Mesendoderm (in vitro differentiated cells): ENCODE results near the gene SUPV3L1.
"Not testable (repeated sequence)": the region's sequence is repeated elsewhere in the genome, so short reads cannot be mapped to it uniquely, and the experiment has no call there.

Source experiments
- DNase-seq: peaks from one replicate; pipeline ENCODE4 v3.0.0; 2013
- H2AK5ac ChIP-seq: 2 replicates; pipeline ENCODE4 v1.6.1; 2013; ENCODE audit warnings: low read length, inconsistent platforms
- H2BK120ac ChIP-seq: 2 replicates; pipeline ENCODE4 v1.6.1; 2013; ENCODE audit warnings: low read depth, mild to moderate bottlenecking, low read length, moderate library complexity, mixed read lengths
- H2BK15ac ChIP-seq: replicated peaks from 2 replicates; pipeline ENCODE4 v1.6.1; 2013; ENCODE audit warnings: low read depth, mild to moderate bottlenecking, moderate library complexity
- H2BK5ac ChIP-seq: 2 replicates; pipeline ENCODE4 v1.6.1; 2013; ENCODE audit warnings: low read length, inconsistent platforms
- H3K18ac ChIP-seq: 2 replicates; pipeline ENCODE4 v1.6.1; 2013; ENCODE audit warnings: mild to moderate bottlenecking, low read length, mixed read lengths
- H3K23ac ChIP-seq: one replicate; pipeline ENCODE4 v1.6.1; 2013; ENCODE audit warnings: low read length
- H3K27ac ChIP-seq: 2 replicates; pipeline ENCODE4 v1.5.1; 2013; ENCODE audit warnings: low read depth, mild to moderate bottlenecking, inconsistent platforms, low read length, moderate library complexity
- H3K27me3 ChIP-seq: 2 replicates; pipeline ENCODE4 v1.6.1; 2013; ENCODE audit warnings: low read length, control low read depth, mild to moderate bottlenecking, inconsistent platforms; ENCODE audit not compliant: insufficient read depth, poor library complexity
- H3K36me3 ChIP-seq: 2 replicates; pipeline ENCODE4 v1.6.1; 2013; ENCODE audit warnings: low read length, inconsistent platforms; ENCODE audit not compliant: control insufficient read depth, insufficient read depth
- H3K4ac ChIP-seq: one replicate; pipeline ENCODE4 v1.6.1; 2013; ENCODE audit warnings: low read depth, mild to moderate bottlenecking, low read length, moderate library complexity
- H3K4me1 ChIP-seq: 2 replicates; pipeline ENCODE4 v1.6.1; 2013; ENCODE audit warnings: low read depth, low read length, inconsistent platforms; ENCODE audit not compliant: control insufficient read depth
- H3K4me2 ChIP-seq: 2 replicates; pipeline ENCODE4 v1.6.1; 2013; ENCODE audit warnings: low read length
- H3K4me3 ChIP-seq: 2 replicates; pipeline ENCODE4 v1.5.1; 2013; ENCODE audit warnings: mild to moderate bottlenecking, low read length
- H3K56ac ChIP-seq: one replicate; pipeline ENCODE4 v1.6.1; 2013; ENCODE audit warnings: low read length
- H3K79me1 ChIP-seq: 2 replicates; pipeline ENCODE4 v1.6.1; 2013; ENCODE audit warnings: low read length, inconsistent platforms
- H3K79me2 ChIP-seq: 2 replicates; pipeline ENCODE4 v1.6.1; 2013; ENCODE audit warnings: mild to moderate bottlenecking, low read length; ENCODE audit not compliant: control insufficient read depth, insufficient read depth
- H3K9ac ChIP-seq: 2 replicates; pipeline ENCODE4 v1.6.1; 2013; ENCODE audit warnings: low read length, inconsistent platforms
- H4K5ac ChIP-seq: one replicate; pipeline ENCODE4 v1.6.1; 2013; ENCODE audit warnings: low read length
- H4K8ac ChIP-seq: one replicate; pipeline ENCODE4 v1.6.1; 2013; ENCODE audit warnings: low read depth, mild to moderate bottlenecking, control low read depth, low read length, moderate library complexity
- WGBS: extraction: QIAGEN DNeasy Blood & Tissue Kit; methylation state at CpG from one replicate; pipeline ENCODE4 v1.1.7; 2013; ENCODE audit warnings: low lambda C conversion rate, missing lambda C conversion rate; ENCODE audit not compliant: insufficient coverage; ENCODE audit errors: extremely low coverage; 5-methylcytosine and 5-hydroxymethylcytosine counted together

SUPV3L1 gene

GRCh38 chr10:69251417-69251816, 71.4 kb downstream of the SUPV3L1 start:
- H3K27me3 ChIP-seq, DNase-seq, H3K79me2 ChIP-seq, H3K4ac ChIP-seq, H2AK5ac ChIP-seq, H4K5ac ChIP-seq, H3K79me1 ChIP-seq, H2BK15ac ChIP-seq, H3K27ac ChIP-seq, H3K23ac ChIP-seq, H2BK5ac ChIP-seq, H3K4me1 ChIP-seq, H3K56ac ChIP-seq, H4K8ac ChIP-seq, H3K36me3 ChIP-seq, H2BK120ac ChIP-seq, H3K18ac ChIP-seq, H3K4me2 ChIP-seq, H3K9ac ChIP-seq, H3K4me3 ChIP-seq: not testable (repeated sequence)
- WGBS = no CpG with 5 or more reads among the region's 2 CpGs

GRCh38 chr10:69253171-69253570, 73.1 kb downstream of the SUPV3L1 start:
- no peak overlapping the region for H2BK5ac ChIP-seq
- no peak for DNase-seq

GRCh38 chr10:69254877-69255276, 74.8 kb downstream of the SUPV3L1 start:
- no peak overlapping the region for H3K18ac ChIP-seq
- H3K9ac ChIP-seq = no peak overlapping the region
- H3K4me1 ChIP-seq = no peaks in the 10 kb centered on the region
- H3K4me3 ChIP-seq = no peak overlapping the region
- H3K56ac ChIP-seq = no peak overlapping the region
- H3K4me2 ChIP-seq = no peak overlapping the region
- WGBS = no CpG with 5 or more reads among the region's 7 CpGs
- H3K36me3 ChIP-seq = no peaks in the 10 kb centered on the region
- no peak overlapping the region for H4K5ac ChIP-seq
- H2BK15ac ChIP-seq = no peak overlapping the region
- DNase-seq = no peak
- H3K23ac ChIP-seq = no peak overlapping the region
- H3K79me1 ChIP-seq = no peaks in the 10 kb centered on the region
- H3K4ac ChIP-seq = no peak overlapping the region
- no peak overlapping the region for H2BK120ac ChIP-seq
- H2BK5ac ChIP-seq = no peak overlapping the region
- H2AK5ac ChIP-seq = no peak overlapping the region
- H3K27me3 ChIP-seq = no peaks in the 10 kb centered on the region
- no peak overlapping the region for H3K27ac ChIP-seq
- no peak overlapping the region for H4K8ac ChIP-seq
- H3K79me2 ChIP-seq = no peaks in the 10 kb centered on the region

More at GRCh38 chr10:69253171-69253570, 73.1 kb downstream of the SUPV3L1 start:
- Histone ChIP-seq H2BK120ac (no peak overlapping the region), H3K4me3 (no peak overlapping the region), H3K18ac (no peak overlapping the region), H3K4me2 (no peak overlapping the region), H4K5ac (no peak overlapping the region), H2BK15ac (no peak overlapping the region), H2AK5ac (no peak overlapping the region), H3K4me1 (no peaks in the 10 kb centered on the region), H3K23ac (no peak overlapping the region), H3K4ac (no peak overlapping the region), H3K36me3 (no peaks in the 10 kb centered on the region), H3K79me1 (no peaks in the 10 kb centered on the region), H4K8ac (no peak overlapping the region), H3K27me3 (no peaks in the 10 kb centered on the region), H3K79me2 (no peaks in the 10 kb centered on the region), H3K27ac (no peak overlapping the region), H3K56ac (no peak overlapping the region), H3K9ac (no peak overlapping the region)
- no CpG with 5 or more reads among the region's 3 CpGs for WGBS
